DMS53 treated with DMSO at 0.1 percent for 48 hours (cell line): Measurements from ENCODE around the gene GUCA1A.
A peak's percentile ranks its signal among the peaks of the same experiment; 100 is the strongest.
"Not testable (repeated sequence)": the region's sequence is repeated elsewhere in the genome, so short reads cannot be mapped to it uniquely, and the experiment has no call there.

ENCODE experiments used
- DNase-seq: peaks from one replicate; lab custom pipeline; 2025; ENCODE audit not compliant: unreplicated experiment; lab: John Stamatoyannopoulos, UW

GUCA1A gene

GRCh38 chr6:42202131-42202915 lies 29.2 kb downstream of the GUCA1A start:
- not testable (repeated sequence) for DNase-seq

DNA sequence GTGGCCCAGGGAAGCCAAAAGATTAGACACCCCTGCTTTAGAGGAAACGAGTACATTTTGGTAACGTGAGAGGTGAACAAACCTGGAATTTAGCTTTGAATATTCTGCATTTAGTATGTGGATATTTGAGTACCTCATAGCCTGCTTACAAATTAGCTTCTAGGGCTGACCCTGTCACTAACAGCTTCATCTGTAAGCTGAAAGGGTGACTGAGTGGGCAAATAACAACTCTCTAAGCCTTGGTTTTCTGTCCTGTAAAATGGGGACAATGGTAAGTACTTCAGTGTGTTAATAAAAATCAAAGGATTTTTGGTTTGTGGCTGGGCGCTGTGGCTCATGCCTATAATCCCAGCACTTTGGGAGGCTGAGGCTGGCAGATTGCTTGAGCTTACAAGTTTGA lies 30.0 kb downstream of the GUCA1A start:
- no peak for DNase-seq

DNA sequence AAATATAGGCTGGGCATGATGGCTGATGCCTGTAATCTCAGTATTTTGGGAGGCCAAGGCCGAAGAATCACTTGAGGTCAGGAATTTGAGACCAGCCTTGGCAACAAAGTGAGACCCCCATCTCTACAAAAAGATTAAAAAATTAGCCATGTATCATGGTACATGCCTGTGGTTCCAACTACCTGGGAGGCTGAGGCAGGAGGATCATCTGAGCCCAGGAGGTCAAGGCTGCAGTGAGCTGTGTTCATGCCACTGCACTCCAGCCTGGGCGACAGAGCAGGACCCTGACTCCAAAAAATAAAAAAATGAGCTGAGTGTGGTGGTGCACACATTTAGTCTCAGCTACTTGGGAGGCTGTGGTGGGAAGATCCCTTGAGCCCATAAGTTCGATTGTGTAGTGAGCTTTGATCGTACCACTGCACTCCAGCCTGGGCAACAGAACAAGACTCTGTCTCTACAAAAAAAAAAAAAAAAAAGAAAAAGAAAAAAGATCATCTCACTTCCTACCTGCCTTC lies 31.7 kb downstream of the GUCA1A start:
- DNase-seq, result no peak

GRCh38 chr6:42207559-42207958 lies 34.4 kb downstream of the GUCA1A start:
- not testable (repeated sequence) for DNase-seq

- peak; percentile 80 for DNase-seq
These were observed 37.4 kb downstream of the GUCA1A start for GRCh38 chr6:42210551-42210950.

DNA sequence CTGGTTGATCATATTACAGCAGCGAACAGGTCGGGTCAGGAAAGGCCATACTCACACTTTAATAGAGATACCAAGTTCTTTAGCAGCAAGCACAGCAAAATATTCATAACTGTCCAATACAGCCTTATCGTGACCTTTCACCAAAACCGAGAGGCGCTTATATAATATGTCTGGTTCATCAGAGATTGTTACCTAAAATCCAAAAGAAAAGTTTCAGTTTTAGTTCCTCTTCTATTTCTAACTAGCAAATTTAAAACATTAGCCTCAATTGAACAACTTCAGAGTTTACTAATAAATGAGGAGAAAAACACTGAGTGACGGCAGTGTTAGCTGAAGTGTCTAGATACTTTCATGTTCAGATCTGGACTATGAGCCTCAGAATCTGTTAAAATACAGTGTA lies 38.6 kb downstream of the GUCA1A start:
- peak; percentile 28 for DNase-seq

- DNase-seq, result no peak
These were observed 39.3 kb downstream of the GUCA1A start for GRCh38 chr6:42212442-42212841.

GRCh38 chr6:42216495-42216894 lies 43.3 kb downstream of the GUCA1A start:
- not testable (repeated sequence) for DNase-seq

- no peak for DNase-seq
These were observed 44.0 kb downstream of the GUCA1A start for GRCh38 chr6:42217157-42217518.

DNA sequence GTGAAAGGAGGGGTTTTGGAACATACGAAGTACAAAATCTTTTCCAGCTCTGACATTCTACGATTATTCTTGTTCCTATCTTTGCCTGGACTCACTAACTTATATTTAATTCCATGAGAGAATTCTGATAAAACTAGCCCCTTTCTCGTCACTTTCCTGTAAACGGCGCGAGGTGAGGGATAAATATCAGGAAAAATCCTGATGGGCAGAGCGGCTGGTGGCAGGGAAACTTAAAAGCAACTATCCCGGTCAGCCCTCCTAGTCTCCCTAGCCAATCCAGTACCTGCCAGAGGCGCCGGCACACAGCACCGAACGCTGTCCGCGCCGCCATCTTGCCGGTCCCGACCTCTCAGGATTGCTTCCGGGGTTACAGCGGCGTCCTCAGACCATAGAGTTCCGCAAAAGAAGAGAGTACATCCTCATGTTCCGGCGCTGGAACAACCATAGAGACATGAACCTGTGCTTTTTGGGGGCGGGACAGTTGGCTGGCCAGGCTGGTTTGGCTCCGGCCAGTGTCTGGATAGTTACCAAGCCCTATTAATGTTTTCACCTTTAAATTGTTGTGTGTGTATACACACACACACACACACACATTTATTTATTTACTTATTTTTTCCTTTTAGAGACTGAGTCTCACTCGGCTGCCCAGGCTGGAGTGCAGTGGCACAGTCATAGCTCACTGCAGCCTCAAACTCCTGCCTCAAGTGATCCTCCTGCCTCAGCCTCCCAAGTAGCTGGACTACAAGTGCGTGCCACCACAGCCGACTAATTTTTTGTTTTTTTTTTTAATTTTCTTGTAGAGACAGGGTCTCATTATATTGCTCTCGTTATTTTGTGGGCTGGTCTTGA lies 44.6 kb downstream of the GUCA1A start, which contains the start of gene MRPS10:
MRPS10 (minus strand) TSS at position 343 of the 849 bp plus-strand sequence; CDS start at position 331, 12 bp downstream.
- peak; percentile 97 for DNase-seq

DNA sequence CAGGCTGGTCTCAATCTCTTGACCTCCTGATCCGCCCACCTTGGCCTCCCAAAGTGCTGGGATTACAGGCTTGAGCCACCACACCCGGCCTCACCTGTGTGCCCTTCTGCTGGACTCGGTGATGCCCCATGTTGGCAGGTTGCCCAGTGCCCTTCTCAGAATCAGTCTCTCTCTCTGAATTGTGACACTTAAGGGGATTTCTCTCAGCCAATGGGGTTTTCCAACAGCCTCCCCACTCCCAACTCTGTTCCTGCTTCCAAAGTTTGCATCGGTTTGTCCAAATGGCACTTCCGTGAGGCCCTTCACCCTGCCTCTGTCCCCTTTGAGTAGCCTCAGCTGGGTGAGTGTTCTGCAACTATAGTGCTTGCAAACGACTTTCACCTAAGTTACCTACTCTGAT lies 47.6 kb downstream of the GUCA1A start:
- no peak for DNase-seq

DNA sequence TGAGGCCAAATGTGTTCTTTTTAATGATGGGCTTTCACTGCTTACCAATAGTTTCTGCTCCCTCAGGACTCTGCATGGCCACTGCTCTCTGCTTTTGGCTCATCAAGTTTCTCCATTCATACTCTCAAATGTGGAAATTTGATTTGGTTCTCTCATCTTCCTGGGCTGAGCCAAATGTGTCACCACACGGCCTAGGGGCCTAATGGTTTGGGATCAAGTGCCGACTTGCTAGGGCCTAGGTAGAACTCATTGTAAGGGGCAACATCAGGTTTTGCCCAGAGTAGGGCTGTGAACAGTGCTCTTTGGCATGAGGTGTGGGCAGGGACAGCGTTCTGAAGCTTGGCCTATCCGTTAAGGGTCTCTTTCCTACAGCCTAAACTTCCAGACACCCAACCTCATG lies 48.4 kb downstream of the GUCA1A start:
- no peak for DNase-seq

- no peak for DNase-seq
These were observed 49.3 kb downstream of the GUCA1A start for GRCh38 chr6:42222448-42222847.

DNA sequence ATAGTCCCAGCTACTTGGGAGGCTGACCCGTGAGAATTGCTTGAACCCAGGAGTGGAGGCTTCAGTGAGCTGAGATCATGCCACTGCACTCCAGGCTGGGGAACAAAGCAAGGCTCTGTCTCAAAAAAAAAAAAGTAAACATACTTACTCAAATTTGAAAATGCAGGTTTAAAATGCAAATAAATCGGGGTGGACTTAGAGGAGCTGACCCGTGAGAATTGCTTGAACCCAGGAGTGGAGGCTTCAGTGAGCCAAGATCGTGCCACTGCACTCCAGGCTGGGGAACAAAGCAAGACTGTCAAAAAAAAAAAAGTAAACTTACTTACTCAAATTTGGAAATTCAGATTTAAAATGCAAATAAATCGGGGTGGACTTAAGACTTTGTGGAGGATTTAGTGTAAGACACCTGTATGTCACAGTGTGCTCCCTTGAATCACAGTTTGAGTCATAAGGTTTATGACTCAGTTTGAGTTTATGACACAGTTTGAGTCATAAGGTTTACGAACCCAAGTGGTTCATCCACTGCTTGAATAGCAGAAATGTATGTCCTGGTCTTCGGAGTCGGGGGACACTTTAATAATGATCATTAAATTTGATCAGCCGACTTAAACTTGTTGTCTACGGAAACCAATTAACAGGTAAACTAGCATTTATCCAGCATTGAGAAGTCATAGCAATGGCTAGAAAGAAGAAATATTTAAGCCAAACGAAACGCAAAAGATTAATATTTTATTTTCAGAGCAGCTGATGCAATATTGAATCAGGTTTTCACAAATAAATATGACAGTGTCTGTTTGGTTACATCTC lies 51.3 kb downstream of the GUCA1A start:
- peak; percentile 56 for DNase-seq

DNA sequence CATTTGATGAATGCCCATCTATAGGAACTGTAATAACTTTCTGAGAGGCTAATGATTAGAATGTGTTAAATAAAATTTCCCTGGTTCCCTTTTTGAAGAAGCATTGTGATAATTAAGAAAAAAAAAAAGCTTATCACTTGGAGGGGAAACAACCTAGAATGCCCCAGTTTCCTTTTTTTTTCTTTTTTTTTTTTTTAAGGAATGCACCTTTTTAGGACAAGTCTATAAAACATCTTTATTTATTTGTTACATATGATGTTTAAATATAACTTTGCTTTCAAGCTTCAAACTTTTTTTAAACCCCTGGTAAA lies 51.8 kb downstream of the GUCA1A start:
- no peak for DNase-seq

GRCh38 chr6:42225419-42225818 lies 52.3 kb downstream of the GUCA1A start:
- DNase-seq, result no peak

DNA sequence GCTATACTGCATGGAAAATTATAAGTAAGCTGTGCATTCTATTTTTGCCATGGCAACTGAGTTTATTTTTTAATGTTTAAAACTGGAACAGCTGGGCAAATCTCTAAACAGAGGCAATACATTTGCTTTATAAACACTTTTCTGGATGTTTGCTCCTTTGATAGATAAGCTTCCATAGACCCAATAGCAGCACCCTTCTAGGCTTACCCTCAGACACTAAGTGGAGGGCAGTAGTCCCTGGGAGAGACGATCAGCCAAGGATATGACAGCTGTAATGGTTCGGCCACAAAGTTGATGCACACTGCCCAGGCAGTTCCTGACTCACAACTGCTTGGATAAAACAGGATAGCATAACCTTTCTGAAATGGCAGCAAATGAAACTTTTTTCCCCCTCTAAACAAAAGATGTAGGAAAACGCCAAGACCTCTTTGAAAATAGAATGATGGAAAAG lies 53.0 kb downstream of the GUCA1A start:
- DNase-seq, result no peak

- DNase-seq, result no peak
These were observed 53.5 kb downstream of the GUCA1A start for GRCh38 chr6:42226645-42227143.

GRCh38 chr6:42227173-42227850 lies 54.1 kb downstream of the GUCA1A start:
- no peak for DNase-seq

DNA sequence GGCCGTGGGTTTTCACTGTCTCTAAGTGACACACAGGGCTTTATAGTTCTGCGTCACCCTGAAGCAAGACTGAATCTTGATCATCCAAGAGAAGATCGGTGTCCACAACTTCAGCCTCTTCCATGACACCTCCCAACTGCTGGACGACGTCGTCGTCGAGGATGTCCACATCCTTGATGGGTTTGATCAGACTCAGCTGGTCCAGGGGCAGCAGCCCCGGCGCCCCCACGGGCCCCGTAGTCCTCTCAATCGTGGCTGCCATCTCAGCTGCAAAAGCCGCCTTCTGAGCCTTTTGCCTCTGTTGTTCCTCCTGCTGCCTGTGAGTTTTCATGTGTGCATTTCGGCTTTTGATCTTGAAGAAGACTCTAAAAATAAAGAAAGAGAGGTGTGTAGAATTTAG lies 55.1 kb downstream of the GUCA1A start:
- no peak for DNase-seq
